ENCODE results near the gene BCAS3.
"Not testable (repeated sequence)": the region's sequence is repeated elsewhere in the genome, so short reads cannot be mapped to it uniquely, and the experiment has no call there.

The BCAS3 gene

GRCh38 chr17:61334673-61335072 is 657.0 kb downstream of the BCAS3 start:
- DNase-seq = no peak

- DNase-seq = no peak
Measured at GRCh38 chr17:61335105-61335844, 657.6 kb downstream of the BCAS3 start.

DNA sequence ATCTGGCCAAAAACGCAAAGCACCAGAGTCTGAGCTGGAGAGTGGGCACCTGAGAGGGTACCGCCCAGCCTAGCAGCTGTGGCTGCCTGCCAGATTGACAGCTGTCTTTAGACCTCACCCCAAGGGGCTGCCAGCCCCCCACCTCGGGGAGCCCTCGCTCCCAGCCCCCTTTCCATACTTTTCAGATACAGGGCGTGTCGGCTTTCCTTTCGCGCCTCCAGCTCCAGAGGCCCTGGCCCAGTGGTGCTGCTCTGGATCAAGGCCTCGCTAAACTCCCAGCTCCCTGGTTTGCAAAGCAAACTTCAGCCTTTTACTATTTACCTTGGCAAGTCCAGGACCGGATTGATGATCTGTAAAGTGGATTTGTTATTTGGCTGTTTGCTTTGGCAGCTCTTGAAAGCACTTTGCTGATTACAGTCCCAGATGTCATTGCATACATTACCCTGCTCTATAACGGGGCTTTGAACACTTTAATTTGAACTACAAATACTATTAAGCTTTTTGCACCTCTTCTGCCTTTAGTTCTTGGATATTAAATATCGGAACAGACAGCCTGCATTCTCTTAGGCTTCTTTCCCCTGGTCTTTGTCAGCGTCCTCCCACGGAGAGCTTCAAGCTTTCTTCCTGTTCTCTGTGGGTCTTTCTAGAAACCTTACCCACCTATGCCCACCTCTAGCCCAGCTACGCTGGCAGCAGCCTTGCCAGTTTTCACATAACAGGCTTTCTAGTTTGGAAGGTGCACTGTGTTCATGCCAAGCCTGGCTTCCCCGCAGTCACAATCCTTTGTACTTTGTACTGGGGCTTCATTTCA is 658.4 kb downstream of the BCAS3 start:
- DNase-seq = no peak

- no peak for DNase-seq
Measured at GRCh38 chr17:61337290-61337689, 659.6 kb downstream of the BCAS3 start.

DNA sequence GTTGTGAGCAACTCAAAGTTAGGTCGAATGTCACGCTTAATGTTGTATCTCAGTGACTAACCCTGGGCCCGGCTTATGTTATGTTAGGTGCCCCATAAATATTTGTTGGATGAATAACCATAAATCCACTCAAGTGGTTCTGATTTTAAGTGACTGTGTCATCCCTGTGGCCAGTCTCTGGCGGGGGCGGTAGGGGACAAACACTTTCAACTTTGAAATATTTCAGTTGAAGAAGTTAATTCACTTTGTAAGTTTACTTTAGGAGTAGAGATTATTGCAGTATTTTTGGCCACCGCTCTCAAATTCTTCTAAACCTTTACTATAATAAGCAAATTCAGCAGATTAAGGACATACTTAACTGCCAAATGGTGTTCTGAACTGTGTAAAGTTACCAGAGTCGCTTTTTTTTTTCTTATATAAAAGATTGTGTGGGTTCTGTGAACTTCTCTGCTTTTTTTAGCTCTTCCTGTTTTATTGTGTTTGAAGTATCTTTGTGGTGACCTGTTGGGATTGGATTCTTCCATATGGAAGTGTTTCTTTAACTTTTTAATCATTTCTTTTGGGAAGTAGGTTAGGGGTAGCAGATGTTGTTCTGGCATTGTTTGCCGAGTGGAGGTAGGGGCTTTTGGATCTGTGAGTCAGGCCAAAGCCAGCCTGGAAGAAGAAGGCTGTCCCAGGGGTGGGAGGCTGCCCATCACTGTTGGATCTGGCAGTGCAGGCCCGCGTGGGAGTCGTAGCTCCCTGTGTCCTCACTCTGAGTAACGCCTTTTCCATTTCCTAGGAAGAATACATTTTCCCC is 660.5 kb downstream of the BCAS3 start:
- DNase-seq = no peak

- DNase-seq = no peak
Measured at GRCh38 chr17:61338874-61339478, 661.3 kb downstream of the BCAS3 start.

- no peak for DNase-seq
Measured at GRCh38 chr17:61340431-61341209, 663.0 kb downstream of the BCAS3 start.

DNA sequence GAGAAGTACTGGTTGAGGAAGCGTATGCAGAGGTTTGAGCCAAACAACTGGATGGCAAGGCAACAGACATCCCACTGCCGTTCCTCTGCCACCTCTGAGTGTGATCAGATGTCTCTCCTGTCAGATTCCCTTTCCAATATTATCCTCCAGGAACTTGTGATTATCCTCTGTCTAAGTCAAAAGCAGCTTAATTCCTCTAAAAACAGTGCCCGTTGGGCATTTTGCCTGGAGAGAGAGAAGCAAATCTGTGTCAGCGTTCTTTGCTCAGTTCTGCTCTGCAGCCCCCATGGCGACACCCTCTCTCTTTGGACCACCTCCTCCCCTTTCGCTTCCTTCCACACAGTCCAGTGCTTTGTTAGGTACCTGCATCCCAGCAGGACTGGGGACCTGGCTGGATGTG is 665.9 kb downstream of the BCAS3 start:
- DNase-seq = no peak

DNA sequence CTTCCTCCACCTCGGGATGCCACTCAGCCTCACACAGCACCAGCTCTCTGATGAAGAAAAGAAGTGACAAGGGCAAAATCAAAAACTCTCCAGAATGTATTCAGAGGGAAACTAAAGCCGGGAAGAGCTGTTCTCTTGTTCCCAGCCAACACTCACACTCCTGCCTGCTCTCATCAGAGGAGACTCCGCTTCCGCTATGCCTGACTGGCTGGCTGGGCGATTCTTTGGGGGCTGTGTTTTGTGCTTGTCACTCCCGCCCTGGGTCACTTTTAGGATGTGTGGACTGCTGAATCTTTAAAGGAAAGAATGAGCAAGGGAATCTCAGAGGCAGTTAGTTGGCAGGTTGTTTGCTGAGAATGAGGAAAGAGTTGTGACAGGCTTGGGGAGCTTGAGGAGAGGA is 667.4 kb downstream of the BCAS3 start:
- no peak for DNase-seq

DNA sequence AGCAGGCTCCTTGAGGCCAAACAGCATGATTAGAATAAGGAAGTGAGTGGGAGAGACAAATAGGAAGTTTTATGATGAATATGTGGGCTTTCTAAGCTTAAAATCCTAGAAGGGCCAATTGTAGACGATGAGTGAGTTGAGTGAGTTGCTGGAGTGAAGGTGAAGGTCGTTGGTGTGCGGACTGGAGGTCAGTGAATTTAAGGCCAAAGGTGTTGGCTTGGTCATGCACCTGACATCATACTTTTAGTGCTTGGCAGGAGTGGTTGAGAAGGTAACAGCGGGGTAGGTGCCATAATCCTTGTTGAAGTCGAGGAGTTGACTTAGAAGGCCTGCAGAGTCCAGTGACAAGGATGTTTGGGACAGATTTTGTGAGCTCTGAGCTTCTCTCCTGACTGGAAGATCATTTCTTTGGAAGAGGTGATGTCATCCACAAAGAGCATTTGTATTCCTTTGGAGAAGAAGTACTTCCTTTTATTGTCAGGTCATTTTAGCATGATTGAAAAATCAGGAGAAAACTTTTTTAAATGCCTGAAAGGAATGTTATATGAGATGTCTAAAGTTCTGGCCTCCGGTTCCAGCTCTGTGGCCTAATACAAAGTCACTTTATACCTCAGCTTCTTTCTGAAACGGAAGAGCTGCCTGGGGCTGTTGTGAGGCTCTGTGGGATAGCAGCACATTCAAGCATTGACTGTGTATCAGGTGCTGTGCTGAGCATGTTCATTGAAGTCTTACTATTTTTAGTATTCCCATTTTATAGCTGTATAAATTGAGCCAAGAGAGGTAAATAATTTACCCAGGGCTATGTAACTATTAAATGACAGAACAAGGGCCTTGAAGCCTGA is 668.4 kb downstream of the BCAS3 start:
- DNase-seq = no peak

GRCh38 chr17:61349350-61349749 is 671.7 kb downstream of the BCAS3 start:
- DNase-seq = no peak

DNA sequence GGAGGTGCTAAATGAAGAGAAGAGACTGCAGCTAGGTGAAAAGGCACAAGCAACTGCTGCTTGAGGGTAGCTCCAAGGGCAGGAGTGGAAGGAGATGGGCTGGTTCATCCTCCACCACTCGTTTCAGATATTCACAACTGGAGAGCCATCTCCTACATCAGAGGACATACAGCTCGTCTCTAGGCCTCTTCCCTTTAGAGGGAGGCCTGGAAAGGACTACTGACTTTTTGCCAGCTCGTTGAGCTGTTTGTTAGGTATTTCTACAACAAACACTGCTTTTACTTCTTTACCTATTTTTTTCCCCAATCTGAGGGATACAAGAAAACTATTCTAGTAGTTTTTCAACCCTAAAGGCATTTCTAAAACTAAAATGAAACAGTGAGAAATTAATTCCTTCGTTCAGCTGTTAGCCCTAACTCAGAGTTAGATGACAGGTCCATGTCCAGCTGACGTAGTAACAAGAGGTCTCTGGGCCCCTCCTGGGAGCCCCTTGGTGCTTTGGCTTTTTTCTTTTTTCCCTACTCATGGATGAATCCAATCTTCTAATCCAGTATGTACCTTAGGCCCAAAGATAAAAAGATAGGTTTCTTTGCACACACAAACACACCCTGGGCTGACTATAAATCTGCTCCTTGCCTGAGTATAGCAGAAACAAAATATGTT is 674.2 kb downstream of the BCAS3 start:
- no peak for DNase-seq

- no peak for DNase-seq
Measured at GRCh38 chr17:61352408-61352770, 674.7 kb downstream of the BCAS3 start.

GRCh38 chr17:61352781-61353491 is 675.3 kb downstream of the BCAS3 start:
- DNase-seq = no peak

DNA sequence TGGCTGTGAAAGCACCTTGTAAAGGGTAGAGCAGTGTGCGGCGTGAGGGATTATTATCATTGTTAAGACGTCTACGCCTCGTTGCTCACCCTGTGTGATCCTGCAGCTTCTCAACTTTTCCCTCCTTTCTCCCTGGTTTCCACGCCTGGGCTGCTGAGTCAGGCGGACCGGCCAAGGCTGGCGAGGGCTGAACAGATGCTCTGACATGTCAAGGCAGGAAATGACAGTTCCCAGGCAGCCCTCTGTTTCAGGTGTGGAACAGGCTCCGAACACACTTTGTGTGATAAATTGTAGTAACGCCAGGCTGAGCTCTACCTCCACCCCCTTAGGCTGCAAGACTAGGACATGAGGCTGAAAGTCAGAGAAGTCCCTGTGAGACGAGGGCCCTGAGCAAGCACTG is 676.0 kb downstream of the BCAS3 start:
- no peak for DNase-seq

DNA sequence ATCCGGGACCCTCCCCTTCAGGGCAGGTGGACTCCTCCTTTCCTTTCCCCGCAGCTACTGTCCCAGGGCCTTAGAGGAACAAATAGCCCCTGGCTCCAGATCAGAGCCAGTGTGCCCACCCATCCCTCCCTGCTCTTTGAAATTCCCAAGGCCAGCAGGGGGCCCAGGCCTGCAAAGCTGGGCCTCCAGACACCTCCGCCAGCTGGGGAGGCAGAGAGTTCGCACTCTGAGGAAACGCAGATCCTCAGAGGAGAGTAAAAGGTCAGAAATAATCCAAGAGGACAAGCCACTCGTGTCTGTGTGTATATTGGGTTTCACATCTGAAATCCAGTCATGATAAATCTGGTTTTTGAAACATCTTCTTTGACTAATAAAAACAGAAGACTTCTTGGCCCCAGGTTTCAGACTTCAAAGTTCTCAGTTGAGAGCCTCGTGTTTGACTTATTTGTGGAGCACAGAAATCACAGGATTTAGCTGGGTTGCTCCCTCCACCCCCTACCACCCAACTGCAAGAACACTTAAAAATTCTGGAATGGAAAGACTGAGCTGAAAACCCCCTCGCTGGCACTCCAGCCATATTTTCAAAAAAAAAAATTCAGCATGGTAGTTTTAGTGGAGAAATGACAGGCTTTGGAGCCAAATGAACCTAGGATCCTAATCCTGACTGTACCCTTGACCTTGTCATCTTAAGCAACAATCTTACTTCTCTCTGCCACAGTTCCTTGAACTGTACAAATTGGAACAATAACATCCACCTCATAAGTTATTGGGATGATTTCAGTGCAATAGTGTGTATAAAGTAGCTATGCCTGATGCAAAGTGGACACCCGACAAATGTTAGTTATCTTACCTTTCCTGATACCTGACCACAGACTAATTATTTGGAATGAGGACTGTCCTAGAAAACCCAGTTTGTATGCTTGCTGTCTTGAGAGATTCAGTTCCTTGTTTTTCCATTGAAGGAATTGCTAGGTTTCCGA is 677.5 kb downstream of the BCAS3 start:
- no peak for DNase-seq

GRCh38 chr17:61357061-61357460 is 679.4 kb downstream of the BCAS3 start:
- not testable (repeated sequence) for DNase-seq

- not testable (repeated sequence) for DNase-seq
Measured at GRCh38 chr17:61359513-61359912, 681.9 kb downstream of the BCAS3 start.

Data from NCI-H1417 treated with DMSO at 0.1 percent for 48 hours (cell line).